D341Med (cell line): ENCODE measurements around the gene CCDC167.

Experiments
- DNase-seq: peaks from one replicate; pipeline ENCODE4 v3.0.0; 2012; ENCODE audit warnings: low spot score

The CCDC167 gene

DNA sequence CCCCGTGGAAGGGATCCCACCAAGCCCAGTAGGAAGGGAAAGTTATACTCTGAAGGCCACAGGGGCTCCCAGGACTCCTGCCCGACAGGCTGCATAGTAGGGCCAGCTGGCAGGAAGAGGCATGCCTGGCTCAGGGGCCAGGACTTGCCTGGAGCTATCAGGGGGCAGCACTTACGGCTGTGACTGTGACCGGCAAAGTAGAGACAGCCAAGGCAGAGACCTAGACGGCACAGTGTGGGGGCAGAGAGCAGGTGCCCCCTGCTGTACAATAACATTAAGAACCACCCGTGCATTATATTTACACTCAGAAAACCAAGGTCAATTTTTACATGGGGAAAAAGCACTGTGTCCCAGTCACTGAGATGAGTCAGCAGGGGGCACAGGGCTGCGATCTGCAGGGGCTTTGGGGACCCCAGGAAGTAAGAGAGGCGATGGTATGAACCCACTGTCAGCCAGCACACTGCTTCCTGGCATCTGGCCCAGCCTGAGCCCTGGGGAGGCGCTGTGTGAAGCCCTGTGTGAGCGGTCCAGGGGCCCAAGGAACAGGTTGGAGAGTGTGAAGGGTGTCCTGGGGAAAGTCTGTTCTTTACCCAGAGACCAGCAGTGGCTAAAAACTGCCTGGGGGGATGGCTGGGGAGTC lies 9.9 kb downstream of the CCDC167 start:
- no peak for DNase-seq

DNA sequence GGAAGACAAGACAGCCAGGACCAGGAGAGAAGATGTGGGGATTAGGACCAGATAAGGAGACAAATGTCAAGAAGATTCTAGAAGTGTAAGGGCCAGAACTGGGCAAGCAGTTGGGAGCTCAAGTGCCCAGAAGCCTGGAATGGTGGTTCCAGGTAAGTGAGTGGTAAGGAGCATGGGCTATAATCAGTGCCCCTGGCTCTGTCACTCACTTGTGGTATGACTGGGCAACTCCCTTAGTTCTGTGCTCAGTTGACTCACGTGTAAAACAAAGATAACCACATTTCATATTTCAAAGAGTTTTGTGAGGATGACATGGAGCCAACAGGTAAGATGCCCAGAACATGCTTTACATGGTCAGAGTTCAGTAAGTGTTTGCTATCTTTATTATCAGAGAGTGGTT lies 11.2 kb downstream of the CCDC167 start:
- DNase-seq: no peak

DNA sequence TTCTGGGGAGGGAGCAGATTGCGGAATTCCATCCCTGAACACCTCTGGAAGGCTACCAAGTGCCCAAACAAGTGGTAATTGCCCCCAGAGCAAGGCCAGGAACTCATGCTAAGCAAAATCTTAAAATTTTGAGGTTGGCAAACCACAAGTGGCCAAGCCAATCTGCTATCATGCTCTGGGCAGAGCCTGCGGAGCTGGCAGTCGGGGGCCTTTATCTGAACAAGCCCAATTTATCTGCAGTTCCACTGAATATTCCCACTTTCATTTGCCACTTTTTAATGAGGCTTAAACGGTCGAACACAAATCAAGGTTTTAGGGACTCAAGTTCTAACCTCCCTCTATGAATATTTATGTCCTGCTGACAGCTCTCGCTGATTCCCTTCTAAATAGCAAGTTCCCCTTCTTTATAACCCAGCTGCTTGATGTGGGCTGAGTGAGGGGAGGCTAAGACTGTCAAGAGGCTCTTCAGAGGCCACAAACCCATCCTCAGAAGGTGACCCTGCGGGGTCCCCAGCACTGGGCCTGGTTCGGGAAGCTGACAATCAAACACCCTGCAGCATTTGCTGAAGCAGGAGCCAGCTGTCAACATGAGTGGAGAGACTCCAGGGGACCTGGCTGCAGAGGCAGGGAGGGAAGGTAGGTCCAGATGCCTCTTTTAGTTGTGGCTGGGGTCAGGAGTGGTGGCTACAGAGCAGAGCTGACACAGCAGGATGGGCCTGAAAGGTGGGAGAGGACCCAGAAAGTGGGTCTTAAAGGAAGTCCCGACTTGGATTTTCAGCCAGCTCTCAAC lies 11.9 kb downstream of the CCDC167 start:
- no peak for DNase-seq

DNA sequence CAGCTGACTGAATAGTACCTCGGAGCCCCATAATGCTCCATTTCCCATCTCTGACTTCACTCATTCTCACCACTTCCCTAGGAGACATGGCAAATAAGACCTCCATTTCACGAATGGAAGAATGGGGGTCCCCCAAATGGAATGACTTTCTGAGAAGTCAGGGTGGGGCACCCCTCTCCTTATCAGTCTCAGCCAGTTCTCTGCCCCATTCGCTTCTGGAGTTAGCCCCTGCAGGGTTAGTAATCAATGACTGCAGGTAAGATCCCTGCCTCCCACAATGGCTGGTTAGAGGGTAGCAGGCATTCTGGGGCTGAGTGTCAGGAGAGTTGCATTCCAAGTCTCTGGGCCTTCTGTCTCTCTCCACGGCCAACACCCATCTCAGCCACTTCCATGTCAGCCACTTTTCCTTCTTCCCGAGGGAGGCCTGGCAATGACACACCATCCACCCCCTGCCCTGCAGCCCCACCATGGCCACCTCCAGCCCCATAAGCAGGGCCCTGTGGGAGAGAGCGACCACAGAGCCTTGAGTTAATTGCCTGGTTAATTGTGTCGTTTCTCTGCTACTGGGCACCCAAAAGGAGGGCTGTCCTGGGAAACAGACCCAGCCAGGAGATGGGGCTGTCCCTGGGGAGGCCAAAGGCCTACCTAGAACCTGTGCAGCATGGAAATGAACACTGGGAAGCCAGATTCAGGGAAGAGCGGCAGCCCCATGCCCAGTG lies 13.4 kb downstream of the CCDC167 start:
- no peak for DNase-seq

DNA sequence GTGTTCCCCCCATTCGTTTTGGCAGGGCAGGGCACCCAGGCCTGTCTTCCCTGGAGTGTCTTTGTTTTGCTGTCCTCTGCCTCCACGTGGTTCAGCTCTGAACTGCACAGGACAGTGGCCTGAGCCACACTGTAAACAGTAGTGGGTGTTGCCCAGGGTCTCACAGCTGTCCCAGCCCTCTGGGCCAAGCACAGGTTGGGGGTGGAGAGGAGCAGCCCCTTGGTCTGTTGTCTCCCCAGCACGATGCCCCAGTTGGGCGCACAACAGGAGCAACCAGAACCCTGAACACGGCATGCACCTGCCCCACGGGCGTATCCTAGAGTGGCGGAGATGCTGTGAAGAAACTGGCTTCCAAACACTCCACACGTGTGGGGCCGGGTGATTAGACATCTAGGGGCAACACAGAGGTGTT lies 14.4 kb downstream of the CCDC167 start:
- DNase-seq: peak; percentile 49

DNA sequence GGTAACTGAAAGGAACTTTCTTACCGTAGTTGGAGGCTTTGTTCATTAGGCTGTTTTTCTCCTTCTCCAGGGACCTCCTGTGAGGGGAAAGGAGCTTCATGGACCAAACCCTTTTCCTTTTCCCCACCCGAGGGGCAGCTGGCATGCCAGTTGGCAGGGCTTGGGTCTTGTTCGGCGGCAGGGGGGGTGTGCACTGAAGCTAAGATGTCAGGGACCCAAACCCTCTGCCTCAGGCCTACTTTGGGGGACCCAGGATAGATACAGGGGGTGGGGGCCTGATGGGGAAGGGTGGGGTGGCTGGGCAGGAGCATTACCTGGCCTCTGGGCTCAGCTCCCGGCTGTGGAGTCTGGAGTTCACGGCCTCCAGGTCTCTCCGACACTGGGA lies 14.9 kb downstream of the CCDC167 start:
- DNase-seq: no peak

DNA sequence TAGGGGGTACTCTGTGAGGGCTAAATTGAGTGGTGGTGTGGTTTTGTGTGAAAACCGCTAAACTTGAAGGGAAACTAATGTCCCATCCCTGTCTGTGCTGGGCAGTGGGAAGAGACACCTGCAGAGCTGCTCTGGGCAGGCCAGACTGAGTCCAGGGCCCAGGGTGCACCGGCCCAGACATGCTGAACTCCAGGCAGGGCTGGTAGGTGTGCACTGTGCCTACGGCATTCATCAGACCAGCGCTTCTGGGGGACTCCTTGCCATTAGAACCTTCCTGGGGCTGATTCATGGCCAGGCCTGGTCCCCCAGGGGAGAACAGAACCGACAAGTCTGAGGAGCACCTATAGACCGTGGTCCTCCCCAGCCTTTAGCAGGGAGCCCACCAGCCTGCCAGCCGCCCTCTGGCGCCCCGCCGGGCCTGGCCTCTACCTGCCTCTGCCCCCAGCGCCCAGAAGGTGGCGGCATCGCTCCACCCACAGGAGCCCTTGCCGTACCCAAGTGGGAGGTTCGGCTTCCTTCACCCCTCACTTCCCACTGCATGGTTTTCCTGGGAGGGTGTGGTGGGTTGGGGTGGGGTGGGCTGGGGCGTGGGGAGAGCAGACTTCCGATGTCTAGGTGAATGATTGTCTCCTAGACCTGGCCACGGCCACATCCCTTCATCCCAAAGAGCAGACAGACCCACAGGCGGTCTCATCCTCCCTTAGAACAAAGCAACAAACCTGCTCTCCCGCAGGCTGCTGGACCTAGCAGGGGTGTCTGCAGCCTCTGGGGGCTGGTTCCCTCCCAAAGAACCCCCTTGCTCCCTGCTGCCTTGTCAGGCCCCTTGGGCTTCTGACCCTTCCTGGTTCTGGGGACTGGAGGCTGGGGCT lies 15.5 kb downstream of the CCDC167 start:
- peak; percentile 93 for DNase-seq

DNA sequence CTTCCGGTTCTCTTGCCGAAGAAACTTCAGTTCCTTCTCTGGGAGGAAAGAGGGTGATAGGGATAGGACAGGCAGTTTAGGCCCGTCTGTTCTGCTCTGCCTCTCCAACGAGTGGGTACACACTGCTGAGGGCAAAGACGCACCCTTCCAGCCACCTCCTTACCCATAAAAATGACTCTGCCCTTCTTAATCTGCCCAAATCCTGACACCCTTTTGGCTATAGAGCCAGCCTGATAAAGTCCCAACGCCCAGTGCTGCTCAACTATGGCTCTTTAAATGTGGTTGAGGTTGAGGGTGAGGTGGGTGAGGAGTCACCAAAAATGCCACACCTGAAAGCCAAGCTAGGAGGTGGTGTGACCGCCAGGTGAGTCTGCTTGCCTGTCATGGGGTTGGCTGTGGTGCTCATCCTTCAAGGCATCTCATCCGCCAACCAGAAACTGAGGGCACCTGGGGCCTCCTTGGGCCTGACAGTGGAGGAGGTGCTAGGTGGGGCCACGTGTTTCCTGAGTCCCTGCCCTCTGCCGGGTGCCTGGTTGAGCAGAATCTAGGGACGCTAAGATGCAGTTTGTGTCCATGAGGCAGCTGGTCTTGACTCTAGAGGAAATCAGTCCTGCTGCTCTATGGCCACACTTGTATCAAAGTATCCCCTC lies 16.3 kb downstream of the CCDC167 start:
- no peak for DNase-seq

DNA sequence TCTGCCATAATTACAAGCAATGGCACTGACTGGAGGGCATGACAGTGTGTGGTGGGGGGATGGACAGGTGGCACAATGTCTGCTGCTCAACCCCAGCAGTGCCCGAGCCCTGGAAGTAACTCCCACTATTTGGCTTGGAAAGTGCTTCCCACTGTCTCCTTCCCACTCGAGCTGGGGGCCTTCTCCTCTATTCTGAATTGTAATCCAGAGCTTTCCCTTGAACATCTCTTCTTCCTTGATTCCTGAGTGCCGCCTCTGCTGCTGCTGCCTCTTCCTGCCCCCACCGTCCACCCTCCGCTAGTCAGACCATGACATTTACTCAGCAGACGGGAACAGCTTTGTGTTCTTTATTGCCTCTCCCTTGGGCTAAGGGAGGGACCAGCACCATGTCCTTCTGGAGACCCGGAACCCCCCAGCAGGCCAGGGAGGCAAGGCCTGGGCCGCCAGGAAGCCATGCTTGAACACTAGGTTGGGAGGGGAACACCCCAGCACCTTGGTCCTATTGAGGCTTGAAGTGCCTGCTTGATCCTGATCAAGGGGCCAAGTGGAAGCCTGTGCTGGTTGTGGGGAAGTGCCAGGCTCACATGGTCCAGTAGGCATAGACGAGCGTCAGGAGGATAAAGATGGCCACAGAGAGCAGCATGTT lies 17.0 kb downstream of the CCDC167 start:
- no peak for DNase-seq

DNA sequence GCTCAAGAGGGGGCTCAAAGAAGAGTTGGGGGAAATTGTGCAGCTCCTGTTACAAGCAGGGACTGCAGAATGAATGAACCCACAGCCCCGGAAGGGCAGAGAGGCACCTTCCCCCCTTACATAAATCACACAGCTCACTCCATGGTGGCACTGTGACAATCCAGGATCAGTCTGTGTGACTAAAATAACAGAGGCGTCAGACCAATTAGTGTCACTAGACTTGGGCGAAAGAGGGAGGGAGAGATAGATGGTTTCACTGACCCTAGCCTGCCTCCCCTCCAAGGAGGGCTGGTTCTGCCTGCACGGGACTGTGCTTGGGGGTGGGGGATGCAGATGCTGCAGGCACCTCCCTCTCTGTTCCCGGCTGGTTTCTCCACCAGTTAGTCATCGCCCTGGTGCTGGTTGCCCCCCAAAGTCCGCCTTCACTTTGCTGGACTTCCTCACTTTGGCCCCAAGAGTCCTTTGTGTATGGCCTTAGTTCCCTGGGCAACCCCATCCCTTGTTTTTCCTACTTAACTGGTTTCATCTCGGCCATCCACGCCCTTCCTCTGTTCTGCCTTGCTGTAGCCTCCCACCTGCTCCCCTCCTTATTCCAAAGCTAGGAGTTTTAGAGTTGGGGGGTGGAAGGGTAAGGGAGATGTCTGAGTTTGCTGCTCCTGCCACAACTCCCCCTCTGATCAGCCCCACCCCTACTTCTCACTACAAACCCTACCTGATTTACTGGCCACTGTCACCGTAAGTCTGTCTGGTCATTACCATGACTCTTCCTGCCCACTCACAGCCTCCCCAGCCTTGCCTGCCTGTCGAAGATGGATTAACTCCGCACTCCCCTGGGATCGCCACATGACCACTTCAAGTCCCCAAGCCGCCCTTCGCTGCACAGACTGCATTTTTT lies 17.7 kb downstream of the CCDC167 start:
- no peak for DNase-seq

DNA sequence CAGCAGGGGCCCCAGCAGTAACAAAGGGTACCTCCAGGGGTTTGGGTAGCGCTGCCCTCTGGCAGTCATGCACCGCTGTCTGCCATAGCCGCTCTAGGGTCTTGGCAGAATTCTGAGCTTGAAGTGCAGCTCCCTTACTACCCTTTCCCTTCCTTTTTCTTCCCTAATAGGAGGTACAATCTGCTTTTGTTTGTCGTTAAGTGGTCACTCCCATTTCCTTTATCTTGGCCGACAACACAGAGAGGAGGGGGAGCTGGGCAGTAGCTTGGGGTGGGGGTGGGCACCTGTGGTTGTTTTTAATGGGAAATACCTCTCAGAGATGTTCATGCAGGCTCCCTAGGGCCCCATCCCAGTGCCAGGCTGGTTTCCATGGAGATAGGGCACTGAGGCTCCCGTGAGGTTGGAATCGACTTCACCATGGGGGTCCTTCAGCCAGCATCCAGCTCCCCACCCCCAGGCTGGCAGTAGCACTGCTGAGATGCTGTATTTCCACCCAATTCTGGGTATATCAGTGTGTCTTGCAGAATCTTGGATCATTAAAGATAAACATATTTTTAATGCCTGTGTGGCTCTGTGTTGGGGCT lies 18.6 kb downstream of the CCDC167 start:
- DNase-seq: no peak

DNA sequence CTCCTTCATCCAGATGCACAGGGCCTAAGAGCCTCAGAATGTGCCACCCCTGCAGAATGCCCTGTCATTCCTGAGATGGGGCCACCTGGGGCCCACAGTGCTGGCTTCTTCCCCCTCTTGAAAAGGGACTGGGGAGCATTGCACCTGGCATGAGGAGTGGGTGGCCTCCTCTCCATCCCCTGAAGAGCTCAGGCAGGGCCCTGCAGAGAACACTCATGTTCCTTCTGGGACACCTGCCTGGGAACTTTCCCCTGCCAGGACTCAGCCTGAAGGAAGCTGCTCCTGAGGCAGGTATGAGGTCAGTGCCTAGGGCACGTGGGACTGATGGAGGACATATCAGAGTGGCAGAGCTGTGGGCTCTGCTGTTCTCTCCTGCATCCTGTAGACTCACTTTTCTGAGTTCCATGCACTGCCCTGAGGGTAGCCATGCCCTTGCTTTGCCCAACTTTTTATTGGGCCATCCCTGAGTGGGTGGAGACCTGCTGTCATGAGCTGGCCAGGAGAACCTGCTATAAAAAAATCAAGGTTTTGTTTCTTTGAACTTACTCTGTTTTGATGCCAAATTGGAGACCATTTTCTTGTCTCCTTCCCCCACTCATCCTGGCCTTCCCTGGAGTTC lies 19.5 kb downstream of the CCDC167 start:
- peak; percentile 8 for DNase-seq

DNA sequence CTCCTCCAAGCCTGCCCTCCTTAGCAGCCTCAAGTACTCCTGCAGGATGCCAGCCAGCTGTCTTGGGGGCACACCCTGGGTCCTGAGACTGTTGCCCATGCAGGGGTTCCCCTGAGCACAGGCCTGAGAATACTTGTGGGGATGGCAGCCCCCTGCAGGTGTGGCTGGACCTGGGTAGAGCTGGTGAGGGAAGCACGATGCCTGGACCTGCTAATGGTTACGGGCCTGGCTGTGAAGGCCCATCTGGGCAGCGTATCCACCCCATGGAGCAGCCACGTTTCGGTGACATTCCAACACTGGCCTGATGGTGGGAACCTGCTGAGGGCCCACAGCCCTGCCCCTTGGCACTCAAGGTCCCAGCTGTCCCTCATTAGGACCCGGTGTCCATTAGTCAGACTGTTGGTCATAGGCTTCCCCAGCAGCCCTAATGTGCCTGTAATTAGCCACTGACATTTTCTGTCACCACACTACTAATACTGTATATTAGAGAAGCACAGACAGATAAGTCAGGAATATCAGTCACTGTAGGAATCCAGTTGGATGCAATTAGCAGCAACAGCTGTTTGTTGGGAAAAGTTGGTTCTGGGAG lies 20.3 kb downstream of the CCDC167 start:
- peak; percentile 9 for DNase-seq

DNA sequence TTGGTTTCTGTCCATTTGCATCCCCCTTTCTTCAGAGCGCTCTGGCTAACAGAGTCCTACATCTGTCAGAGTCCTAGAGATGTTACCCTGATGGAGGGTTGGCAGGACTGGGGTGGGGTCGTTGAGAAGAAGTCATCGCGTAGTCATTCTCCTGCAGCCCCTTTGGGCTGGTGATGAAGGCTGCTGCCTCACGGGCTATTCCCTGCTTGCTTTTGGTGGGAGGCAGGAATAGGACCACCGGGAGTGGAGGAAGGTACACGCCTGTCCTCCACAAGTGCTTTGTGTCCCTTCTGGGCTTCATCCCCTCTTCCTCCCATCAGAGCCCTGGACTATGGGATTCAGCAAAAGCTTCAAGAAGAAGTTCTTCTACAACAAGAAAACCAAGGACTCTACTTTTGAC lies 20.9 kb downstream of the CCDC167 start:
- DNase-seq: peak; percentile 5

DNA sequence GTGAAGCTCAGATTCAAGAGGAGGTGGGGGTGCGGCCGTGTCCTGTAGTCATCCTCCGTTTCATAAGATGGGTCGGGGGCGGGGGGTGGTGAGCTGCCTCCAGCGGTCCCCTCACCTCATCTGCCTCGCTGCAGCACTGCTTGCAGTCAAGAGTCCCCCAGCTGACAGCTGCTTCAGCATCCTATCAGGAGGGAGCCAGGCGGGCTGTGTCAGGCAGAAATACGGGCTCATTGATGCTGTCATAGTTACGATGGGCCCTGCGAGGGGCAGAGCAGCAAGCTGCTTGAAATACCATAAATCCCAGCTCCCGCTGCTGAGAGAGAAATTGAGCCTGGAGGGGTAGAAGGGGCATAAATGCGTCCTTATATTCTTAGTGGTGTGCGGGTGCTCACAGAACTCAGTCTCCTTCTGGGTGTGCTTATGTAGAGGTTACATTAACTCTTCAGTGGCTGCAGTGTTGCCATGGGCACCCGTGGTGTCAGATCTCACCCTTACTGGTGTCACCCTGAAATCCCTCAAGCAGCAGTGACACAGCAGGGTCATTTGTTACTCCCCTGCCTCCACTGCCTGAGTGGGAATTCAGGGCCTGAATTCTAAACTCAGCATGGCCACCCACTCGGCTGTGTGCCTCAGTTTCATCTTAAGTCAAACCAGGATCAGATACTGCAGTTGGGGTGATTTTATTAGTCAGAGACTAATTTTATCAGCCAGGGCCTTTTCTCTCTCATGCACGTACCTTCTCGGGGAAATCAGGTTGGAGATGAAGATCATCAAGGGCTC lies 21.8 kb downstream of the CCDC167 start:
- DNase-seq: peak; percentile 8

DNA sequence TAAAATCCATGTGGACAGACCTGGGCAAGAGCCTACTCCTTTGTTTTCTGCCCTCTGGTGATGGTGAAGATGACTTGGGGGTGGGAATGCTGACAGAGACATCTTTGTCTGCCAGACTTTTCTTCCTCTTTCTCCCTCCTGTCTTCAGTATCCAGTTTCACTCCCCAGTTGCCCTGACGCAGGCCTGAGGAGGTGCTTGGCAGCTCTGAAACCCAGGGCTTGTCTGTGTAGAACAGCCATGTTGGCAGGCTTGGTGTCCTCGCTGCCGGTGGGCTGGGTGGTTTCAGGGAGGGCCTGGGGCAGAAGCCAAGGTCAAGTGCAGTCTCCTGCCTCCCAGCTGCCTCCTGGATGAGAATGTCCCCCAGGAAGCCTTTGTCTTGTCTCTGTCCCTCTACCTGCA lies 22.5 kb downstream of the CCDC167 start:
- no peak for DNase-seq

DNA sequence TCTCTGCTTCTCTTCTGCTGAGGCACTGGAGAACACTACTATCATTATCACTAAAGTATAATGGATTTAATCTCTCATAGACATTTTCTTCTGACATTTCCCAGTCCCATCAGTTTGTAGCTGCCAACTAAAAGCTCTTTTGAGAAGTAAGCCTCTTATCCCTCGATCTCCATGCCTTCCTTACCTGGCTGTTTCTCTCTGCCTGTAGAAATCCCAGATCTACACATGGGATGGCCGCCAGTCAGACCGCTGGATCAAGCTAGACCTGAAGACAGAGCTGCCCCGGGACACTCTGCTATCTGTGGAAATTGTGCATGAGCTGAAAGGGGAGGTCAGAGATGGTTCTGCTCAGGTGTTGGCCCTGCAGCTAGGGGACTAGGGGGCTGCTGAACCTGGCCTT lies 25.4 kb downstream of the CCDC167 start:
- peak; percentile 10 for DNase-seq
